Mucosa of descending colon (tissue), 3 donors: ENCODE measurements around the gene PPP2R1A. TPM values are rescaled to one million over a fixed set of nuclear protein-coding genes. Genes with fewer than 3 reads are reported as not detected.
A peak's percentile ranks its signal among the peaks of the same experiment; 100 is the strongest.

Experiments used
- ATAC-seq: fragments of 200-7000 bp; cut with Tn5 transposase; one replicate; pipeline ENCODE4 v1.9.1; 2020; ENCODE audit warnings: mild to moderate bottlenecking, moderate library complexity
- DNase-seq, 3 donors: peaks; one replicate each; pipeline ENCODE4 v3.0.0-alpha.2; 2020
- H3K36me3 ChIP-seq: fragments of 200-600 bp; one replicate; pipeline ENCODE4 v1.8.0; 2021; ENCODE audit warnings: low read depth, mild to moderate bottlenecking
- H3K4me1 ChIP-seq: fragments of 200-600 bp; one replicate; pipeline ENCODE4 v1.8.0; 2021; ENCODE audit warnings: low read depth, mild to moderate bottlenecking
- H3K4me3 ChIP-seq: fragments of 200-600 bp; one replicate; pipeline ENCODE4 v1.8.0; 2021; ENCODE audit warnings: mild to moderate bottlenecking
- H3K9me3 ChIP-seq: fragments of 200-600 bp; one replicate; pipeline ENCODE4 v1.8.0; 2021; ENCODE audit warnings: mild to moderate bottlenecking
- intact Hi-C, 2 donors: fragments of 100-400 bp; cut with DNase I in 1 of 2; cut with micrococcal nuclease in 1 of 2; formaldehyde crosslinking; loops; one replicate each; pipeline versions ENCODE4 v1.11.0 to v1.11.1; 2022; cut with DNase I, micrococcal nuclease
- long read RNA-seq, 2 donors: library from polyadenylated mRNA; unstranded; transcript quantifications; one replicate each; pipeline ENCODE4 v2.0.0, GENCODE V29; 2019 to 2021
- total RNA-seq, 3 donors: library from RNA; stranded (reverse); fragmentation: NEBNext Ultra II Directional in 2 of 3; extraction: Animal tissue kit (Norgen Biotek cat#: 25700) in 2 of 3; gene quantifications; one replicate each; pipeline versions ENCODE4 v1.2.1 to v1.2.4, GENCODE V29; 2021 to 2023
- TF ChIP-seq, protein P1 (sequence below): fragments of 200-600 bp; IDR thresholded peaks from one replicate; pipeline ENCODE4 v1.8.0; 2022; ENCODE audit warnings: antibody characterized with exemption, mild to moderate bottlenecking
- donor health status: DM: no; HTN: no; CAD: no; lungs with moderate emphysema.
- donor health status: DM: no; HTN: no; CAD: no.
- donor health status: DM: no; HTN: yes; CAD: no.

PPP2R1A gene
- 100 to 1,000 TPM; 212 to 274 (median 273) TPM for total RNA-seq
- long read RNA-seq, donor 1, full-length matches to known transcripts: 393 of 459 reads
- long read RNA-seq, donor 1, partial matches to known transcripts: 53 of 459 reads
- long read RNA-seq, donor 1, other reads (novel, unspliced or antisense): 13 of 459 reads
- long read RNA-seq, donor 2, full-length matches to known transcripts: 157 of 207 reads
- long read RNA-seq, donor 2, partial matches to known transcripts: 45 of 207 reads
- long read RNA-seq, donor 2, other reads (novel, unspliced or antisense): 5 of 207 reads

DNA sequence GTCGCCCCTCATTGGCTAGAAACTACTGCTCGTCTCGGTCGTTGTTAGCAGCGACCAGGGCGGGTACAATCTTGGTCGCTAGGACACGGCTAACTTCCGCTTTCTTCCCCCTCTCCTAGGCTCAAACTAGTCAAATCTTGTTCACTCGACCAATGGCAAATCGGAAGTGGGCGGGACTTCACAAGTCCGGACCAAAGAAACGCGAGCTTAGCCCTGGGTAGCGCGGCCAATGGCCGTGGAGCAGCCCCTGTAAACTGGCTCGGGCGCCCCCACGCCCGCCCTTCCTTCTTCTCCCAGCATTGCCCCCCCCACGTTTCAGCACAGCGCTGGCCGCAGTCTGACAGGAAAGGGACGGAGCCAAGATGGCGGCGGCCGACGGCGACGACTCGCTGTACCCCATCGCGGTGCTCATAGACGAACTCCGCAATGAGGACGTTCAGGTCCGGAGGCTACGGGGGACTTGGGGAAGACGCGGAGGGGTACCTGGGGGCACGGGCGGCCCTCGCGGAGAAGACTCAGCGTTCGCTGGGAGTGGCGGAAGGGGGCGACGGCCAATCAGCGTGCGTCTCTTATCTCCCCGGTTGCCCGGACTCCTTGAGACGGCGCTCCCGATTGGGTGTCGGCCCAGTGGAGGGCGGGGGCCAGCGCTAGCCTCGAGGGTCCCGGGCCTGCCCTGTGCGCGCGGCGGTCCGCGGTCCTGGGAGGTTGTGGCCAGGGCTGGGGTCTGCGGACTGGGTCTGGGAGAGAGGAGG, at the start of gene PPP2R1A:
Gene PPP2R1A, plus strand, starts transcription at position 318 of the 752 bp plus-strand sequence. Its CDS starts 45 bp downstream, at position 363.
- ATAC-seq (peak; percentile 91), DNase-seq (peak; percentile 98 to 99 (median 99))
- H3K4me3 ChIP-seq: peak within 1 kb of the TSS; percentile 77
- TF ChIP-seq, protein P1, sequence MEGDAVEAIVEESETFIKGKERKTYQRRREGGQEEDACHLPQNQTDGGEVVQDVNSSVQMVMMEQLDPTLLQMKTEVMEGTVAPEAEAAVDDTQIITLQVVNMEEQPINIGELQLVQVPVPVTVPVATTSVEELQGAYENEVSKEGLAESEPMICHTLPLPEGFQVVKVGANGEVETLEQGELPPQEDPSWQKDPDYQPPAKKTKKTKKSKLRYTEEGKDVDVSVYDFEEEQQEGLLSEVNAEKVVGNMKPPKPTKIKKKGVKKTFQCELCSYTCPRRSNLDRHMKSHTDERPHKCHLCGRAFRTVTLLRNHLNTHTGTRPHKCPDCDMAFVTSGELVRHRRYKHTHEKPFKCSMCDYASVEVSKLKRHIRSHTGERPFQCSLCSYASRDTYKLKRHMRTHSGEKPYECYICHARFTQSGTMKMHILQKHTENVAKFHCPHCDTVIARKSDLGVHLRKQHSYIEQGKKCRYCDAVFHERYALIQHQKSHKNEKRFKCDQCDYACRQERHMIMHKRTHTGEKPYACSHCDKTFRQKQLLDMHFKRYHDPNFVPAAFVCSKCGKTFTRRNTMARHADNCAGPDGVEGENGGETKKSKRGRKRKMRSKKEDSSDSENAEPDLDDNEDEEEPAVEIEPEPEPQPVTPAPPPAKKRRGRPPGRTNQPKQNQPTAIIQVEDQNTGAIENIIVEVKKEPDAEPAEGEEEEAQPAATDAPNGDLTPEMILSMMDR: no peak
- peaks cover 25% of the 10 kb centered on the region for H3K4me1 ChIP-seq
- no peaks in the 10 kb centered on the region for H3K9me3 ChIP-seq
- intact Hi-C loops: no loop called here
- peaks cover 4% of the 10 kb centered on the region for H3K36me3 ChIP-seq

DNA sequence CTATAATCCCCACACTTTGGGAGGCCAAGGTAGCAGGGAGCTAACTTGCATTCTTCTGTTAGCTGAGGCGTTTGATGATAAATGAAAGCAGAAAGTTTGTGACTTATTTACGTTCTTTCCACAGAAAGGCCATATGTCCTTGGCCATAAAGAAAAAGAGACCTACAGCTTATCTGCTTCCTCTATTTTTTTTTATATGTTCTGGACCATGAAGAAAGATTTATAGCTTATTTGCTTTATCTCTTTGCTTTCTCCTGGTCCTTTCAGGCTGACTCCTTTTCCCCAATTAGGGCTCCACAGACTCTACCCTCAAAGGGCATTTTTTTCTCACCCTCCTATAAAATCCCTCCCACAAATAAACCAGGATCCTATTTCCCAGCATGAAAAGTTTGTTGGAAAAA, 48.6 kb upstream of the PPP2R1A start:
- ATAC-seq: no peak
- TF ChIP-seq, protein P1: no peak
- intact Hi-C loops: no loop called here
- Histone ChIP-seq H3K4me1 (peaks cover 14% of the 10 kb centered on the region), H3K4me3 (no peak overlapping the region), H3K36me3 (no peaks in the 10 kb centered on the region), H3K9me3 (peaks cover 7% of the 10 kb centered on the region)
- no peak for DNase-seq

DNA sequence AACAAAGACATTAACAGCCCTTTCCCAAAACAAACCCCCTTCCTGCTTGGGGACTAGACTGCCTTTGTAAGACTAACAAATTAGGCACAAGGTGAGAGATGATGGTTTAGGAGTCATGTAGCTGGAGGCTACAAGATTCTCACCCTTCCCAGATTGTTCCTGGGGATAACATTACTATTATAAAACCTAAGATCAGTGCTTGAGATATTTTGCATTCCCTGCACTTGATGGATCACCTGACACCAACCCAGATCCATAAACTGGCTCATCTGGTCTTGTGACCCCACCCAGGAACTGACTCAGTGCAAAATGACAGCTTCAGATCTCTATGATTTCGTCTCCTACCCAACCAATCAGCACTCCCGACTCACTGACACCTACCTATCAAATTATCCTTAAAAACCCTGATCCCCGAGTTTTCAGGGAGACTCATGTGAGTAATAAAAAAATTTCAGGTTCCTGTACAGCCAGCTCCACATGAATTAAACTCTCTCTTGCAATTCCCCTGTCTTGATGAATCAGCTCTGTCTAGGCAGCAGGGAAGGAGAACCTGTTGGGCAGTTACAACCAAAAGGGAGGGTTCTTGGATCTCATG, 47.8 kb upstream of the PPP2R1A start:
- intact Hi-C loops: no loop called here
- Histone ChIP-seq H3K36me3 (no peaks in the 10 kb centered on the region), H3K4me1 (peaks cover 14% of the 10 kb centered on the region), H3K4me3 (no peak overlapping the region), H3K9me3 (peaks cover 10% of the 10 kb centered on the region)
- TF ChIP-seq, protein P1: no peak
- no peak for DNase-seq
- ATAC-seq: no peak

DNA sequence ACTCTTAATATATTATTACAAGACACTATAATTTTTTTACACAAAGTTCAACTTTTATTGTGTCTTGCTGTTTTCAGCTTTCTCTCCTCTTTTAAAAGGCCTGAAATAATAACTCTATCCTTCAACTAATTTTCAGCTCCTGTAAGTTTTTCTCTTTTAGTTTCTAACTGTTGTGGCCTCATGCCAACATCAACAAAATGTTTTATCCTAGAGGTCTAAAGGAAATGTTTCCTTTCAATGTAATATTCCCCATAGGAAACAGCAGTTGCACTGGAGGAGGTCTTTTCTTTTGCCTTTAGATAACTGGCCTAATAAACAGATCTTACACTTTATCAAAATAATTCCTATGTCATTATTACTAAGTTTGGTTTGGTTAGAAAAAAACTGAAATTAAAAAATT, 41.6 kb upstream of the PPP2R1A start:
- Histone ChIP-seq H3K36me3 (no peaks in the 10 kb centered on the region), H3K9me3 (peaks cover 56% of the 10 kb centered on the region), H3K4me3 (no peak overlapping the region), H3K4me1 (no peaks in the 10 kb centered on the region)
- TF ChIP-seq, protein P1: no peak
- no peak for ATAC-seq
- intact Hi-C loops: no loop called here
- no peak for DNase-seq

DNA sequence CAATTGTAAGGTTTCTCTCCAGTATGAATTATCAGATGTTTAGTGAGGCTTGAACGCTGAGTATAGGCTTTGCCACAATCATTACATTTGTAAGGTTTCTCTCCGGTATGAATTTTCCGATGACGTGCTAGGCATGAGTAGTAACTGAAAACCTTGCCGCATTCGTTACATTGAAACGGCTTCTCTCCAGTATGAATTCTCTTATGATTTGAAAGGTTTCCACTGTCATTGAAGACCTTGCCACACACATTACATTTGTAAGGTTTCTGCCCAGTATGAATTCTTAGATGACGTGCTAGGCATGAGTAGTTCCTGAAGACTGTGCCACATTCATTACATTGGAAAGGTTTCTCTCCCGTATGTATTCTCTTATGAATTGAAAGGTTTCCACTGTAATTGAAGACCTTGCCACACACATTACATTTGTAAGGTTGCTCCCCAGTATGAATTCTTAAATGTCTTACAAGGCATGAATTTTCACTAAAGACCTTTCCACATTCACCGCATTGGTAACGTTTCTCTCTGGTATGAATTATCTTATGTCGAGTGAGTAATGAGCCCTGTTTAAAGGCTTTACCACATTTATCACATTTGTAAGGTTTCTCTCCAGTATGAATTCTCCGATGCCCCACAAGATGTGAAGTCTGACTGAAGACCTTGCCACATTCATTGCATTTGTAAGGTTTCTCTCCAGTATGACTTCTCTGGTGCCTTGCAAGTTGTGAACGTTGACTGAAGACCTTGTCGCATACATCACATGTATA, 34.1 kb upstream of the PPP2R1A start:
- intact Hi-C loops: no loop called here
- ATAC-seq: no peak
- TF ChIP-seq, protein P1: no peak
- DNase-seq: no peak
- Histone ChIP-seq H3K36me3 (no peaks in the 10 kb centered on the region), H3K4me3 (no peak overlapping the region), H3K4me1 (no peaks in the 10 kb centered on the region), H3K9me3 (peaks cover 98% of the 10 kb centered on the region)
